Measurements from ENCODE around the gene TCF7L2.

Gene TCF7L2

GRCh38 chr10:113019692-113020474 is 69.8 kb downstream of the TCF7L2 start:
- Histone ChIP-seq H3K9ac (ENCODE audit: low read length) (no peak overlapping the region), H3K4me3 (ENCODE audit: low read depth, low read length, poor library complexity, severe bottlenecking) (no peak overlapping the region), H3K4me2 (ENCODE audit: low read length) (peak overlapping the region; percentile 35; the same call in 1 of the 2 replicates), H3K4me1 (ENCODE audit: insufficient read depth, low read length, severe bottlenecking) (peaks cover 61% of the 10 kb centered on the region), H3K36me3 (ENCODE audit: insufficient read depth, low read length) (no peaks in the 10 kb centered on the region), H3K27me3 (ENCODE audit: insufficient read depth, low read length) (no peaks in the 10 kb centered on the region), H3K9me3 (ENCODE audit: low read length) (no peaks in the 10 kb centered on the region), H2AFZ (ENCODE audit: low read length) (no peak overlapping the region), H4K20me1 (ENCODE audit: insufficient read depth, low read length) (no peaks in the 10 kb centered on the region), H3K79me2 (ENCODE audit: insufficient read depth, low read length) (peaks cover 28% of the 10 kb centered on the region), H3F3A (ENCODE audit: insufficient read depth, low read length) (no peaks in the 10 kb centered on the region), H3K27ac (ENCODE audit: low read depth, low read length, poor library complexity, severe bottlenecking) (peak overlapping the region; percentile 42), H3K9me2 (ENCODE audit: low read depth, low read length) (no peaks in the 10 kb centered on the region)
- TF ChIP-seq CTCF (IDR thresholded peaks at IDR 0.05; ENCODE audit: low read length) (no peak), EZH2 (IDR thresholded peaks at IDR 0.05; ENCODE audit: borderline replicate concordance, low read length) (no peak)

- Histone ChIP-seq H3F3A (ENCODE audit: insufficient read depth, low read length) (no peaks in the 10 kb centered on the region), H3K27ac (ENCODE audit: low read depth, low read length, poor library complexity, severe bottlenecking) (peak overlapping the region; percentile 42), H3K4me2 (ENCODE audit: low read length) (peak overlapping the region; percentile 35; the same call in 1 of the 2 replicates), H3K9me2 (ENCODE audit: low read depth, low read length) (no peaks in the 10 kb centered on the region), H3K9ac (ENCODE audit: low read length) (no peak overlapping the region), H3K79me2 (ENCODE audit: insufficient read depth, low read length) (peaks cover 28% of the 10 kb centered on the region), H4K20me1 (ENCODE audit: insufficient read depth, low read length) (no peaks in the 10 kb centered on the region), H3K4me3 (ENCODE audit: low read depth, low read length, poor library complexity, severe bottlenecking) (no peak overlapping the region), H2AFZ (ENCODE audit: low read length) (no peak overlapping the region), H3K4me1 (ENCODE audit: insufficient read depth, low read length, severe bottlenecking) (peaks cover 56% of the 10 kb centered on the region), H3K9me3 (ENCODE audit: low read length) (no peaks in the 10 kb centered on the region), H3K27me3 (ENCODE audit: insufficient read depth, low read length) (no peaks in the 10 kb centered on the region), H3K36me3 (ENCODE audit: insufficient read depth, low read length) (no peaks in the 10 kb centered on the region)
- TF ChIP-seq EZH2 (IDR thresholded peaks at IDR 0.05; ENCODE audit: borderline replicate concordance, low read length), result no peak
- no peak for TF ChIP-seq CTCF (IDR thresholded peaks at IDR 0.05; ENCODE audit: low read length)
These were observed 70.4 kb downstream of the TCF7L2 start for GRCh38 chr10:113020475-113020753.

- Histone ChIP-seq H3K4me2 (ENCODE audit: low read length) (peak overlapping the region; percentile 3; the same call in 1 of the 2 replicates), H3K9me3 (ENCODE audit: low read length) (no peaks in the 10 kb centered on the region), H3K9me2 (ENCODE audit: low read depth, low read length) (no peaks in the 10 kb centered on the region), H2AFZ (ENCODE audit: low read length) (no peak overlapping the region), H3K36me3 (ENCODE audit: insufficient read depth, low read length) (no peaks in the 10 kb centered on the region), H4K20me1 (ENCODE audit: insufficient read depth, low read length) (no peaks in the 10 kb centered on the region), H3K27ac (ENCODE audit: low read depth, low read length, poor library complexity, severe bottlenecking) (peak overlapping the region; percentile 42), H3K4me3 (ENCODE audit: low read depth, low read length, poor library complexity, severe bottlenecking) (no peak overlapping the region), H3F3A (ENCODE audit: insufficient read depth, low read length) (no peaks in the 10 kb centered on the region), H3K4me1 (ENCODE audit: insufficient read depth, low read length, severe bottlenecking) (peaks cover 55% of the 10 kb centered on the region), H3K27me3 (ENCODE audit: insufficient read depth, low read length) (no peaks in the 10 kb centered on the region), H3K79me2 (ENCODE audit: insufficient read depth, low read length) (peaks cover 28% of the 10 kb centered on the region), H3K9ac (ENCODE audit: low read length) (no peak overlapping the region)
- TF ChIP-seq EZH2 (IDR thresholded peaks at IDR 0.05; ENCODE audit: borderline replicate concordance, low read length), result no peak
- TF ChIP-seq CTCF (IDR thresholded peaks at IDR 0.05; ENCODE audit: low read length), result no peak
These were observed 70.8 kb downstream of the TCF7L2 start for GRCh38 chr10:113020838-113021237.
